GM12891 (cell line): Measurements from ENCODE around the gene C11orf98.

Experiments used
- POU2F2 ChIP-seq: IDR thresholded peaks from 2 replicates; pipeline ENCODE4 v1.6.1; 2011; ENCODE audit warnings: low read depth, mild to moderate bottlenecking, control low read depth, low read length, moderate library complexity
- SPI1 ChIP-seq: IDR thresholded peaks from 2 replicates; pipeline ENCODE4 v1.6.1; 2011; ENCODE audit warnings: low read depth, low read length, control low read depth

- no peak for TF ChIP-seq SPI1
- no peak for TF ChIP-seq POU2F2
These were observed 47.3 kb upstream of the C11orf98 start for GRCh38 chr11:62712276-62712812.
